HG02678 (cell line): Measurements from ENCODE around the gene NTHL1.
"Not testable (repeated sequence)": the region's sequence is repeated elsewhere in the genome, so short reads cannot be mapped to it uniquely, and the experiment has no call there.

Source experiments
- ATAC-seq: cut with Tn5 transposase; IDR thresholded peaks from one replicate; pipeline ENCODE4 v1.9.1; 2021; ENCODE audit warnings: mild to moderate bottlenecking, moderate library complexity; ENCODE audit not compliant: unreplicated experiment

The NTHL1 gene

DNA sequence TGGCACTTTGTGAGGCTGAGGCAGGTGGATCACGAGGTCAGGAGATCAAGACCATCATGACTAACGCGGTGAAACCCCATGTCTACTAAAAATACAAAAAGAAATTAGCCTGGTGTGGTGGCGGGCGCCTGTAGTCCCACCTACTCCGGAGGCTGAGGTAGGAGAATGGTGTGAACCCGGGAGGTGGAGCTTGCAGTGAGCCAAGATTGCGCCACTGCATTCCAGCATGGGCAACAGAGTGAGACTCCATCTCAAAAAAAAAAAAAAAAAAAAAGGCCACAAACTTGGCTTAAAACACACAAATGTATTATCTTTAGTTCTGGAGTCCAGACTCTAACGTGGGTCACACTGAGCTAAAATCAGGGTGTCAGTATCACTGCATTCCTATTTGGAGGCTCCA, 35.9 kb downstream of the NTHL1 start:
- ATAC-seq, result not testable (repeated sequence)

DNA sequence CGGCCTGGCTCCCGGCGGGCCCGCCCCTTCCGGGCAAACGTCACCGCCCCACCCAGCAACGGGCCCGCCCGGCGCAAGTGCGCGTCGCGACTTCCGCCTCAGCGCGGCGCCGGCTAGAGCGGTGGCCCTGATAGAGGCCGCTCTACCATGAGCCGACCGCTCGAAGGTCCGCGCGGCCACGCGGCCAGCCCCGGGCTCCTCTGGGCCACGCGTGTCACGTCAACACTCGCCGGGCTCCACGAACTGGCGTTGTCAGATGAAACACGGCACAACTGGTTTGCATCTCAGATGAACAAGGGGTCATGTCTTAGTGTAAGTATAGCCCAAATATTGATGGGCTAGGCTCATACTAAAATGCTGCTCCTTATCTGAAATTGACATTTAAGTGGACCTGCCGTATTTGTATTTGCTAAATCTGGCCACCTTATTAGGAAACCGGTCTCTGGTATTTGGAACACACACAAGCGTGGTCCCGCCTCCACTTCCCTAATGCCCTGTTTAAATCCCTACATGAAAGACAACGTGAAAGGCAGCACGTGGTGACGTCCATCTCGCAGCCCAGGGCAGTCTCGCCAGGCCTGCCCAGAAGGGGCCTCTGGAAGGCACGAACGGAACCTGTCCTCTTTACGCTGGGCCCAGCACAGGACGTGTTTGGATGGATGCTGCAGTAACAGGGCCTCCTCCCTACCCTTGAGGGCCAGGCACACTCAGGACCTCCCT, 37.7 kb downstream of the NTHL1 start, which contains the start of gene ZNF598:
Gene ZNF598, minus strand, starts transcription at position 31 of the 720 bp plus-strand sequence.
- ATAC-seq, result peak; percentile 88

DNA sequence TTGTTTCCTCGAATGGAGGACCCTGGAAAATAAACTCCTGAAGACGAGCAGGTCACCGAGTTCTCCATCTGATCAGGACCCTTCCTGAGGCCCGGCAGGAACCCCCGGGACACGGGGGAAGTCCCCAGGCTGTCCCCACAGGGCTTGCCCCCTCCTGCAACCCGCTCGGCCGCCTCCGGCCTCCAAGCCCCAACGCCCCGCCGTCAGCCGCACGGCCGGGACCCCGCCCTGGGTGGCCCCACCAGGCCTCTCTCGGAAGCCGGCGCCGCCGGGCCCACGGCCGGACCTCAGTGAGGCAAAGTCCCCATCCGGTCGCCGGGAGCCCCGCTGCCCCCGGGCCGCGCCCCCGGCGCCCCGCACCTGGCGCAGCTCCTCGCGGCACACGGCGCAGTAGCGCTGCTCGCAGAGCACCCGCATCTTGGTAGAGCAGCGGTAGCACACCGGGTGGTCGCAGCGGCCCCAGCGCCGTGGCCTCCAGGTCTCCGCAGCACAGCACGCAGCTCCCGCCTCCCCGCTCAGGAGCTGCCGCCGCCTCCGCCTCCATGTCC, 38.4 kb downstream of the NTHL1 start:
- peak; percentile 28 for ATAC-seq

DNA sequence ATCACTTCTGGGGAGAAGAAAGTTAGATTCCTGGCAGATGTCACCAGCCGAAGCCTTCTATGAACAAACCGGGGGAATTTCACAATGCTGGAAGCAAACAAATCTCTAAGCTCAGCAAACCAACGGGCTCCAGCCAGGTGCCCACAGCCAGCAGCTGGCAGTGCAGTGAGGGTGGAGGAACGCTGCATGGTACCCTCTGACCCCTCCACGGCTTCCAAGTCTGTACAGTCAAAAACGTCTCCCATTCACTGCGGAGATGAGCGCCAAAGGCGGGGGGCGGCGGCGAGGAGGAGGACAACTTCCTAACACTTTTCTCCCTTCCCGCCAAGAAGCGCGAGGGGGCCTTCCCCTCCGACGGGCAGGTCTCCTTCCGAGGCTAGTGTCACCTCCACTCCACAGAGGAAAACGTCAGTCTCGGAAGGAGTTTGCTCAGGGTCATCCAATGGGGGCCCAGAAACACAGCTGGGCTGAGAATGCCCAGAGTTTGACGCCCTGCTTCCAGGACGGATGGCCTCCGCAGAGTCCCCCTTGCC, 38.9 kb downstream of the NTHL1 start:
- ATAC-seq, result no peak

DNA sequence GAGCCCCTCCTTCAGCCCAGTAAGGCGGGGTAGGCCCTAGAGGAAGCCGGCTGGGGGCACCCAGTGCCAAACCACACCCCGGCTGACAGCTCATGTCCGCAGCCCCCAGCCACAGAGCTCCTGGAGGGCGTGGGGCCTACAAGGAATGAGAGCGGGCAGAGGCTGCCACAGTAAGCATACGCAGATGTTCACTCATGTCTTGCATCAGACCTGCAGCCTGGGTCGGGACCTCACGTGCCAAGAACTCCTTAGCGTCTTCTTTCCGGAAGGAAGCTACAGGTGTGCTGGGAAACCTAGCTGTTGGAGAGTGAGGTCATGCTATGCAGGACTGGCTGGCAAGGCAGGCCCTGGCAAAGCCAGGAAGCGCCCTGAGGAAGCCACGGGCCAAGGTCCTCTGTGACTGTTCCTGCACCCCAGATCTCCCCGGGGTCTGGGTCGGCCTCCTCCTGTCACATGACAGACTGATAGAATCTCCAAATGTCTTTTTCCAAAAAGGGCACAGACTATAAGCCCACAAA, 39.6 kb downstream of the NTHL1 start:
- no peak for ATAC-seq

DNA sequence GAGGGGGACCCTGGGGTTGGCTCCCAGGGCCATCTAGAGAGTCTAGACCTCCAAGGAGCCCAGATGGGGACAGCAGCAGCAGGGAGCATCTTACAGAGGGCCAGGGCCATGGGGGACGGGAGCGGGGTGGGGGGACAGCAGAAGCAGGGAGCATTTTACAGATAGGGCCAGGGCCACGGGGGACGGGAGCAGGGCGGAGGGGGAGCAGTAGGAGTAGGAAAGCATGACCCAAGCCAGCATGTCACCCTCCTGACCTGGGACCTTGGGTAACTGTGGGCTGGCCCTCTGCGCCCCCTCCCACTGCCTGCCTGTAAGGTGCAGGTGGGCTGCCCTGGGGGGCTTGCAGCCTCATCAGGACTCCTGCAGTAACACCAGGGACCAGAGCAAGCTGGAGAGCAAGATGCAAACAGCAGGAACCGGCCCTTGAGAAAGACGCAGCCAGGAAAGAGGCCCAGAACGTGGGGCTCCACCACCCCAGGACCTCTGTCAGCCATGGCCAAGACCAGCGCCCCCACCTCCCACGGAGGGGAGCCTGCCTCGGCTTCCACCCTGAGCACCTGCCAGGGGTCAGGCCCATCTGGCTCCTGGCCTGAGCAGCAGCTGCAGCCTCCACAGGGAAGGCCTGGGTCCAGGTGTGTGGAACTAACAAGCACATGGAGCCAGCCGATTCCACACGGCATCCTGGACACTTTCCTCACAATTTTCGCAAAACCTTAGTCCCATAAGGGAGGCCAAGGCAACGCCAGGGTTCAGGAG, 40.4 kb downstream of the NTHL1 start:
- no peak for ATAC-seq

DNA sequence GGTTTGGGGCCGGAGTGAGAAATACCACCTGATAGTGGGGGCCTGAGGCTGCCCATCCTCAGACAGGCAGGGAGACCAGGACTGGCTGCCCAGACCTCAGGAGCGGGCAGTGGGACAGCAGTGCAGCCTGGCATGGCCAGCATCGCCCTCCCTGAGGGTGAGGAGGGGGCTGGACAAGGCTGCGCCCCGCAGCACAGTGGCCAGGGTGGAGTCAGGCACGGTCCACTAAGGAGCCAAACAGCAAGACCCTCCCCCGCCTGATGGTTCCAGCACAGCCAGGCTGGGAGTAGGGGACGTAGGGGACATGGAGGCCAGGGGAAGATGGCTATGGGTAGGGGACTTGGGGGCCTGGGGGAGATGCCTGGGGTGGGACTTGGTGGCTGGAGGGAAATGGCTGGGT, 41.3 kb downstream of the NTHL1 start:
- ATAC-seq, result no peak

DNA sequence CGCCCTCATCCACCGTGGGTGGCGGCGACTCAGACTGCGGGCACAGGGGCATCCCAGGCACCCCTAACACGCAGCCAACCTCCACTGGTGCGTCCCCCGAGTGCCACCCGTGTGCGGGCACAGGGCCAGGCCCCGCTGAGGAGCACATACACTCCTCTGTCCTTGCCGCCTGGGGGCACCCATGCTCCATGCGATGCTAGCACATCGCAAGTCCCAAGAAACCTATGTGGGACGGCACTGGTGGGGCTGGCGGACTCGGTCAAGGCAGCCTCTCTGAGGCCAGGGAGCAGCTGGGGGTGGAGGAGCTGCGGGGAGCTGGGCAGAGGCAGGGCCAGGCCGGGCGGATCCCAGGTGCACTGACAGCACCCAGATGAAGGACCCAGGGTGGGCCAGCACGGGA, 42.0 kb downstream of the NTHL1 start:
- ATAC-seq, result no peak

DNA sequence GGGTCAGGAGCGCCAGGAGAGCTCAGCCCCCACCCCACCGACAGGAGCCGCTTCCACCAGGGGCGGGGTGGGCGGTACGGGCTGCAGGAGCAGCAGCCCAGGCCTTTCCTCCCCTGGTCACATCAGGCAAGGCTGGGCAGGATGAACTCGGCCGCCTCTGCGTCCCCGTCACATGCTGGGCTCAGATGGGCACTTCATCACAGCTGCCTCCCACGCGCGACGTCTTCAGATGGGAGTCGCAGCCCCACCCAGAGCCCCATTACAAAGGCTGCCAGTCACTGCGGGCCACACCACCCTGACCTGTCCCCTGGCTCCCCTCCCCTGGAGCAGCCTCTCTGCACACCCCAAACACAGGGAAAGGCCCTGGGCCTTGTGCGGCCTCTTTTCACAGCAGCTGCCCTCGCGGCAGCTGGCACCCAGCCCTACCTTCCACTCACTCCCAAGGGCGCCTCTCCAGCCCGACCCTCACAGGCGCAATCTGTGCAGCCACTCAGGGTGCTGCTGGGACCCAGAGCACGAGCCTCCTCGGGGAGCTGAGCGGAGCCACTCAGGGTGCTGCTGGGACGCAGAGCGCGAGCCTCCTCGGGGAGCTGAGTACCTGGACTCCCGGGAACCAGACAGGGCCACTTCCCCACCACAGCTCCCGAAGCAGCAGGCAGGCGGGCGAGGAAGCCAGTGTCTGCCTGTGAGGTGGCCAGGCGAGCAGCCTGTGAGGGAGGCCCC, 42.7 kb downstream of the NTHL1 start:
- no peak for ATAC-seq

DNA sequence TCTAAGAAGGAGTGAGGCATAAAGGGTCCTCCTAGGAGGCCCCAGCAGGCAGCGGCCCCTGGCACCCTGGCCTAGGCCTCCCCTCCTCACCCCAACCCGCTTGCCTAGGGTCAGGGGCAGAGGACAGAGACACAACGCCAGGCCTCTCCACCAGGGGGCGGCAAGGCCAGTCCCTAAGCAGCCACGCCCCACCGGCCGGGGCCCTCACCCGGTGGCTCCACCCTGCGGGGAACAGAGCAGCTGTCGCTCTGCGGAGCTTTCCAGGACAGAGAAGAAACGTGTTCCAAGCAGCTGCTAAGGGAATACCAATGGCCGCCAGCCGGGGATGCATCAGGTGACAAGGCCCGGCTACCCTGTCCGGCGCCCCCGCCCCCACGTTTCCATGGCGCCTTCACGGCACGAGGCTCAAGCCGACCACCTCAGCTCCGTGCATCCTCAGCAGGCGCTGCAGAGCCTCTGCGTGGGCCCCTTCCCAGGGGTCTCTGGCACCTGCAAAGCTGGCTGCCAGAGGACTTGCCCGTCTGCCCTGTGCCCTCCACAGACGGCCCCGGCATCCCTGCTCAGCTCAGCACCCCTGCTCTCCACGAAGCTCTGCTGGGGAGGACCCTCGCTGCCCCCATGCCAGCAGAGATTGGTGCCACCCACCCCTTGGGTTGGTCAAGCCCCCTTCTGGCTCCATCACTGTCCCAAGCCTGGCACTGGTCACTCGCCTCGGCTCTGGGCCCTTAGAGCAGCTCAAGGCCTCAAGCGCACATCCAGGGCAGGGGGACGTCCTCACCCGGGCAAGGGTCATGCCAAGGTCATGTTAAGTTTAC, 43.6 kb downstream of the NTHL1 start:
- peak; percentile 67 for ATAC-seq

DNA sequence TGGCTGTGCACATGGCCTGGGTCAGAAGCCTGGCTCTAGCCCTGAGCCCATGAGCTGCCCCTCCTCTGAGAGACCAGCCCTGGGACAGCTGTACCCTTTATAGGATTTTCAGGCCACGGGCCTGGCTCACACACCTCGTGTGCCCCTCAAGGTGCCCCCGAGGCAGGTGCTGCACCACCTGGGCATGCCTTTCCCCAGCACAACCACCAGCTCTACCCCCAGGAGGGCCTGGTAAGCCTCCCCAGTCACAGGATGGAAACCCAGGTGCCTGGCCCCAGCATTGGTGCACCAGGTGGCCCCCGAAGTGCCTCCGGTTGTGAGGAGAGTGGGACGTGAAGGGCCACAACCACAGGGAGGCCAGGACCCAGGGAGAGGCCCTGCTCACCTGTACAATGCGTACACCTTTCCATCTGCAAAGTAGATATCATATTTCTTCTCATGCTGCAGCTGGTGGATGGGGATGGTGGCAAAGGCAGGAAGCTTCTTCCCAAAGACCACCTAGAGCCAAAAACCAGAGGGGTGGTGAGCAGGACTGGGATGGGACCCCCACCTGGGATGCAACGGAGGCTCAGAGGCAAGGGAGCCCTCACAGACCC, 44.3 kb downstream of the NTHL1 start:
- ATAC-seq, result no peak

DNA sequence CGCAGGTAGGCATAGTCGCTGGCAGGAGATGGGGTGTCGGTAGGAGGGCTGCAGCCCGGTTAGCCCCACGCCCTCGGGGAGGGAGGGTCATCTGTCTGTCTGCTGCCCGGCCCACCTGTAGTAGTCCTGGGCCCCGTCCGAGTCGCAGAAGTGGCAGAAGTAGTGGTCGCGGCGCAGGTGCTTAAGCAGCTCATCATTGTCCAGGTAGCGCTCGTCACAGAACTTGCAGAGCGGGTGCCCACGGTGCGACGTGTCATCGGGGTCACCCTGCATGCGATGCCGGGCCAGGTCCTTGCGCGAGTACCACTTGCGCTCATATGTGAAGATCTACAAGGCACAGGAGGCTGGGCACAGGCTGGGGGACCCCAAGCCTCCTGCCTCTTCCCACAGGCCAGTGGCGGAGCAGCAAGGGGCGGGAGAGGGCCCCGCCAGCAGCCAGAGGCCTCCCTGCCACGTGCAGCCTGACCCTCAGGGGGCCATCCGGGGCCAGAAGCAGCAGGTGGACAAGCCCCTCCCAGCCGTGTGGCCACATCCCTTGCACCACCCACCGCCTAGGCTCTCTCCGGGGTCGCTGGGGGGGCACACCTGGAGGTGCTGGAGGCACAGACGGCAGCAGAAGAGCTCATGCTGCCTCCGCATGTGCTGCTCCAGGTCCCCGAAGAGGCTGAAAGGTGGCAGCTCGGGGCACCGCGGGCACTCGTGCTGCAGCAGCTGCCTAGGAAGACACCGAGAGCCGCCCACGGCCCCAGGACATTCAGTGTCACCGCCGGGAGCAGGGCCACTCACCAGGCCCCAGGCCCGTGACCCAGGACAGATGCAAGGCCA, 45.0 kb downstream of the NTHL1 start:
- ATAC-seq, result no peak

DNA sequence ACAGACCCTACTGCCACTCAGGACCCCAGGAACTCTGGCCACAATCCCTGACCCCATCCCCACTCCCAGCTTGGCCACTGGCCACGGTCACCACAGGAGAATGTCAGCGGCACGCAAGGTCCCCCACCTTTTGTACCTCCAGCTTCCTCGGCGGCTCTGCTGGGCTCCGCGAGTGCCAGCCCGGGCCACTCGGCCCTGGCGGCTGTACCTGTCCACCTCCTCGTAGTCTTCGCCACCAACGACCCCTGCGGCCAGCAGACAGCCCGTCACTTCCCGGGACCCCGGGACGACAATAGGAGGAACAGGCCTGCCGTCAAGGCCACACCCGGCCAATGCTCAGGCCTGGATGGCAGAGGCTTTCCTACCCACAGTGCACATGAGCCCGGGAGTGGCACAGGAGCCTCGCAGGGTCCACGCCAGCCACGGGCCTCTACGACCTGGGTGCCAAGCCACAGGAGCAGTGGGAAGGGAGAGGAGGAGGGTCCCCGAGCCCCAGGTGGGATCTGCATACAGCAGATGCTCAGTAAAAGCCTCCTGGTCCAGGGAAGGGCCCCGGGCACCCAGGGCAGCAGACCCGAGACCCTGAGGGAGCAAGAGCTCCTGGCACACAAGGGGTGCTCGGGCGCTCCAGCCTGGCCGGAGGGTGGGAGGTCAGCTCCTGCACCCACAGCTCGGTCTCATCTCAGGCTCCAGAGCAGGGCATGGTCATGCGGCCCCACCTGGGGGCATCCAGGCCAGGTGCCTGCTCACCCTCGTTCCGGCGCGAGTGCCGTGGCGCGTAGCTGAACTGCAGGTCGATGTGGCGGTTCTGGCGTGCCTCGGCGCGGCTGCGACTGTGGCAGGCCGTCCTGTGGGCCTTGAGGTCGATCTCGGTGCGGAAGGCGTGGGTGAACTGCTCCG, 45.9 kb downstream of the NTHL1 start:
- no peak for ATAC-seq

DNA sequence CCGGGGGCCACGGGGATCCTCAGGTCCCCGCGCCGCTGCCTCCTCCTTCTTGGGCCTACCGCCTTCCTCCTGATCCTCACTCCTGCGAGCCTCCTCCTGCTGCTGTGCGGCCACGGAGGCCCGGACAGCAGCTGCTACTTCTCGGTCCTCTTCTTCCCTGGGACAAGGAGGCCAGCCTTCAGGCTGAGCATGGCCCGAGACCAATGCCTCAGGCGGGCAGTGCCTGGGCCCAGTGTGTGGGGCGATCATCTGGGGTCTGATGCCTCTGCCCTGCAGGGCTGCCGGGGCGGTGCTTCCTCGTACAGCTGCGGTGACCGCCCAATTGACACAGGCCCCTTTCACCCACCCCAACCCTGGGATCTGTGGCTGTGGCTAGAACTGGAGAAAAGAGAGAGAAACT, 46.6 kb downstream of the NTHL1 start:
- ATAC-seq, result no peak

DNA sequence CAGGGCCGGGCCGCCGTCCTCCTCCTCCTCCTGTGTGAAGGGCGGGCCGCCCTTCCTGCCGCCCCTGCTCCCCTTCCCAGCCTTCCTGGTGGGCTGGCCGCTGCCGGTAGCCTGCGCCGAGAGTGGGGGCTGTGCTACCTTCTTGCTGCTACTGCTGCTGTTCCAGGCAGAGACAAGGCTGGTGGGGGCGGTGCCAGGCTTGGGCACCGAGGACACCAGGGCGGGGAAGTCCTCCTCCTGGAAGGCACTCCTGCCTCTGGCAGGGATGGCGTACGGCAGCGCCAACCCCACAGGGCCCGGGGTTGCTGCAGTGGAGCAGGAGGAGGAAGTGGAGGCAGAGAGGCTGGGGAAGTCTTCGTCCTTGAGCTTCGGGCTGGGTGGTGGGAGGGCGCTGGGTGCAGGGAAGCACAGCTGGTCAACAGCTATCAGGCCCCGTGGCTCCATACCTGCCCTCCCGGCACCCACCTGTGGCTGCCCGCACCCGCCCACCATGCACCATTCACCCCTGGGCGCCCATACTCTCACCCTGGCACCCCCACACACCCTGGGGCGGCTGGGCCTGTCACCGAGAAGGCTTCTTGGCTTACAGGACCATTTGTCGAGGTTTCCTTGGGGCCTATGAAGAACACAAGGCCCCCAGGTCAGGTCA, 47.6 kb downstream of the NTHL1 start:
- no peak for ATAC-seq

DNA sequence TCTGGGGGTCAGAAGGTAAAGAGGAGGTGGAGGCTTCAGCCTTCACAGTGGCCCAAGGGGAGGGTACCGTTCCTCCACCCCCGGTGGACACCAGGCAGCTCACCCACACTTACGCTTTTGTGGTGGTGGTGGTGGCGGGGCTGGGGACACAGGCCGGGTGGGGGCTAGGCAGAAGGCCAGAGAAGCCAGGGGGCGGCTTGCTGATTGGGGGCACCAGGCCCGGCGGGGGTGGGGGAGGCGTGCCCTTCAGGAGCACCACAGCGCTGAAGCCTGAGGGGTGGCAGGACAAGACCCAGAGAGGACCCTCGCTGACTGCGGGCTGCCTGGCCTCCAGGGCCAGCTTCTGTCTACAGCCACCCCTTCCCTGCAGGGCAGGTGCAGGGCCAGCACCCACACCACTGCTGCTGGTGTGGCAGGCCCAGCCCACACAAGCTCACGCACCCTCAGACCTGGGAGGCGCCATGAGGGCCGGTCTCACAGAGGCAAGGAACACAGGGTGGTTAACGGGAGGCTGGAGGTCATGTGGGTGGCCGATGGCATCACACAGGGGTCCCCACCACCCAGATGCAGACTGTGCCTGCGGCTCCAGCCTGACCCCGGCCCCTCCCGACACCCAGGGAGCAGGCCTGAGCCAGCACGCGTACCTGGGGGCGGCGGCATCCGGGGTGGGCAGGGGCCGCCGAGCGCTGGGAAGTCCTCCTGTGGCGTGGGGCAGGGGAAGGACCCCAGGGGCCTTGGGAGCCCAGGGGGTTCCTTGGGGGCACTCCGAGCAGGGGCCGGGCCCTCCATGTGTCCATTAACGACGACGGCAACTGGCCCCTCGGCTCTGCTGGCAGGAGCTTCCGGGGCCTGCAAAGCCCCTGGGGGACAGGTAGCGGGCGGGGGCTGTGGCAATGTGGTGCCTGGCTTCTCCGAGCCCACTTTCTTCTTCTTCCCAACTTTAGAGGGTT, 48.5 kb downstream of the NTHL1 start:
- no peak for ATAC-seq
